Neutrophil (primary cell): Measurements from ENCODE around the gene DOK6.

Source experiments
- H3K27ac ChIP-seq: fragments of 200-600 bp; sonication (generic); 2 replicates; pipeline ENCODE4 v1.5.1; 2016; ENCODE audit warnings: mild to moderate bottlenecking, moderate library complexity
- H3K27me3 ChIP-seq: fragments of 200-600 bp; sonication (generic); 2 replicates; pipeline ENCODE4 v1.6.0; 2016; ENCODE audit warnings: mild to moderate bottlenecking
- H3K36me3 ChIP-seq: fragments of 200-600 bp; sonication (generic); 2 replicates; pipeline ENCODE4 v1.5.1; 2017
- H3K4me1 ChIP-seq, 2 experiments: fragments of 200-600 bp in 1 of 2; sonication (generic) in 1 of 2; 1 replicate in 1 of 2; 2 replicates in 1 of 2; pipeline versions ENCODE4 v1.5.1 to v1.6.1; 2013 to 2016; ENCODE audit warnings: low read depth in 1 of 2, low read length in 1 of 2, mild to moderate bottlenecking in 1 of 2, moderate library complexity in 1 of 2; ENCODE audit not compliant: control insufficient read depth in 1 of 2, insufficient read depth in 1 of 2
- H3K4me3 ChIP-seq, 2 experiments: fragments of 200-600 bp in 1 of 2; sonication (generic) in 1 of 2; 1 replicate in 1 of 2; 2 replicates in 1 of 2; pipeline ENCODE4 v1.5.1; 2013 to 2016; ENCODE audit warnings: low read depth in 1 of 2, low read length in 1 of 2, mild to moderate bottlenecking in 1 of 2, moderate library complexity in 1 of 2
- H3K9me3 ChIP-seq: fragments of 200-600 bp; sonication (generic); 2 replicates; pipeline ENCODE4 v1.5.1; 2016
- TF ChIP-seq, protein P1 (sequence below): fragments of 200-600 bp; sonication (generic); IDR thresholded peaks from 2 replicates; pipeline ENCODE4 v1.5.1; 2016; ENCODE audit warnings: antibody characterized with exemption

The DOK6 gene

DNA sequence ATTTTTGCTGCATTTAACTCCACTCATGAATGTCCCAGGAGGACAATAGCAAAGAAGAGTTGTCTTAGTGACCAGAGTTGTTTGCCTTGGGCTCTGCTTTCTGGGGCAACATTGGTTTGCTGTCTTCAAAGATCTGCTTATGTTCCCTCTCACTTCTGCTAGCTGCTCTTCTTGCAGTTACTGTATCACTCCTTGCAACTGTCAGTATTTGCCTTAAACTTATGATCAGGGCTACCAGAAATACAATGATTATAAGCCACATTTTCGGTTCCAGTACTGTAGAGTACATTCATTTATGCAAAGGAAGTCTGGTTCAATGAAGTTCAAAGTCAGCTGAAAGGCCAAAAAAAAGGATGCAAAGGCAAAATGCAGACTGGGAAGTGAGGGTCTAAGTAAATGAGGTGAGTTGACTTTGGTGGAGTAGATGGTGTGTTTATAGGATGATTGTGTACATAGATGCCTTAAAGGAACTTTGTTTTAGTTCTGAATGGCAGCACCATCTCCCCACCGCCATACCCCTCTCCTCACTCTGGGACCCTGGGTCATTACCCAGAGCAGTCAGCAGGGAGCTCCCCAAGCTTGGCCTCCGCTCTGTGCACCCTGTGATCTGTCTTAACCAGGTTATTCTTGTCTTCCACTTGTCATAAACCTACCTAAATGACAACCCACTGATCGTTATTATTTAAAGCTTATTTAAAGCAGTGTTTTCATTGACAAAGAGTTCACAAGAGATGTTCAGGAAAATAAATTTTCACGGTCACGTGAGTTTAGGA is 236.0 kb downstream of the DOK6 start:
- H3K27ac ChIP-seq, result no peak overlapping the region
- H3K9me3 ChIP-seq, result no peaks in the 10 kb centered on the region
- H3K27me3 ChIP-seq, result no peaks in the 10 kb centered on the region
- H3K36me3 ChIP-seq, result no peaks in the 10 kb centered on the region
- H3K4me3 ChIP-seq, result no peak overlapping the region
- TF ChIP-seq, protein P1, sequence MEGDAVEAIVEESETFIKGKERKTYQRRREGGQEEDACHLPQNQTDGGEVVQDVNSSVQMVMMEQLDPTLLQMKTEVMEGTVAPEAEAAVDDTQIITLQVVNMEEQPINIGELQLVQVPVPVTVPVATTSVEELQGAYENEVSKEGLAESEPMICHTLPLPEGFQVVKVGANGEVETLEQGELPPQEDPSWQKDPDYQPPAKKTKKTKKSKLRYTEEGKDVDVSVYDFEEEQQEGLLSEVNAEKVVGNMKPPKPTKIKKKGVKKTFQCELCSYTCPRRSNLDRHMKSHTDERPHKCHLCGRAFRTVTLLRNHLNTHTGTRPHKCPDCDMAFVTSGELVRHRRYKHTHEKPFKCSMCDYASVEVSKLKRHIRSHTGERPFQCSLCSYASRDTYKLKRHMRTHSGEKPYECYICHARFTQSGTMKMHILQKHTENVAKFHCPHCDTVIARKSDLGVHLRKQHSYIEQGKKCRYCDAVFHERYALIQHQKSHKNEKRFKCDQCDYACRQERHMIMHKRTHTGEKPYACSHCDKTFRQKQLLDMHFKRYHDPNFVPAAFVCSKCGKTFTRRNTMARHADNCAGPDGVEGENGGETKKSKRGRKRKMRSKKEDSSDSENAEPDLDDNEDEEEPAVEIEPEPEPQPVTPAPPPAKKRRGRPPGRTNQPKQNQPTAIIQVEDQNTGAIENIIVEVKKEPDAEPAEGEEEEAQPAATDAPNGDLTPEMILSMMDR, result no peak
- H3K4me1 ChIP-seq, result no peaks in the 10 kb centered on the region

DNA sequence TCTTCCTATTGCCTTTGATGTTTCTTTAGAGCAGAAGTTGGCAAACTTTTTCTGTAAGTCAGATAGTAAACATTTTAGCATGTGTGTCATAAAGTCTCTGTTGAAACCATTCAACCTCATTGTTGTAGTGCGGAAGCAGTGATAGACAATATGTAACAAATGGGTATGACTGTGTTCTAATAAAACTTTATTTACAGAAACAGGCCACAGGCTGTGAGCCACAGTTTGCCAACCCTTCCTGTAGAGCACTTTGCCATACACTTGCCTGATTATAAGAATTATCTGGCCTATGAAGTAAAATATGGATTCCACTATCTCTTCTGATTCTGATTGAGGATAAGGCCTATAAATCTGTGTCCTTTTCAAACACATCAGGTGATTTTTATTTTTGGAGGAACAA is 237.4 kb downstream of the DOK6 start:
- Histone ChIP-seq H3K4me1 (no peaks in the 10 kb centered on the region), H3K36me3 (no peaks in the 10 kb centered on the region), H3K27me3 (no peaks in the 10 kb centered on the region), H3K4me3 (no peak overlapping the region), H3K9me3 (no peaks in the 10 kb centered on the region), H3K27ac (no peak overlapping the region)
- TF ChIP-seq, protein P1, result no peak

DNA sequence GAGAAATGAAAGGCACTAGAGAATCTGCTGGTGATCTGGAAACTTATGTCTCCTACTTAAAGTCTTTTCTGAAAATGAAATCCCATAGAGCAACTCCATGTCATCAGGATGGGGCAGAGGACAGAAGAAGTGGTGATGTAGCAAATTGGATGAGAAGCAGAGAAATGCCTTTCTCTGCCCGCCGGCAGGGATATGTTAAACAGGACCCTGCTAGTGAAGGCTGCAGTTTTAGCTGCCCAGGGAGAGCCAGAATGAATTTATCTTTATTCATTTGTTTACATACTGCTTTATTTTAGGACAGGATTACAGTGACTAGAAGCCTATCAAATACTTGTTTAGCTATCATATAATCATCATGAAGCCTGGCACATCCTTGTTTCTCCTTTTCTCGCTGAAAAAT is 247.0 kb downstream of the DOK6 start:
- Histone ChIP-seq H3K36me3 (no peaks in the 10 kb centered on the region), H3K4me1 (no peaks in the 10 kb centered on the region), H3K27me3 (no peaks in the 10 kb centered on the region), H3K27ac (no peak overlapping the region), H3K9me3 (no peaks in the 10 kb centered on the region), H3K4me3 (no peak overlapping the region)
- TF ChIP-seq, protein P1, result no peak

DNA sequence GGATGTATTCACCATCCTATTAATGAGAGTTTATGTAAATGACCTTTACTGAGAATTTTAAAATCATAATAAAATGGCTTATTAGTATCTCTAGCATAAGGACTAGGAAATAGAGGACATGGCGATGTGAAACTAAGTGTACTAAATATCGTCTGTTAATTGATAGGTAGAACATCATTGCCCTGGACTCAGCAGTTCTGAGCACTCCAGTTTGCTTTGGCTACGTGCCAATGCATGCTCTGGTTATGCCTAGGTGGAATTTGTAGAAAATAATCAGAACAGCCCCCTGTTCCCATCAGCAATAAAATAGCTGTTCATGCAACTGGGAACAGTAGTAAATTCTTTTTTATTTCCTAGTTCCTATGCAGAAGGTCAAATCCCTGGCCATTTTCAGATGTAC is 247.8 kb downstream of the DOK6 start:
- Histone ChIP-seq H3K27ac (no peak overlapping the region), H3K36me3 (no peaks in the 10 kb centered on the region), H3K27me3 (no peaks in the 10 kb centered on the region), H3K9me3 (no peaks in the 10 kb centered on the region), H3K4me1 (no peaks in the 10 kb centered on the region), H3K4me3 (no peak overlapping the region)
- TF ChIP-seq, protein P1, result no peak

DNA sequence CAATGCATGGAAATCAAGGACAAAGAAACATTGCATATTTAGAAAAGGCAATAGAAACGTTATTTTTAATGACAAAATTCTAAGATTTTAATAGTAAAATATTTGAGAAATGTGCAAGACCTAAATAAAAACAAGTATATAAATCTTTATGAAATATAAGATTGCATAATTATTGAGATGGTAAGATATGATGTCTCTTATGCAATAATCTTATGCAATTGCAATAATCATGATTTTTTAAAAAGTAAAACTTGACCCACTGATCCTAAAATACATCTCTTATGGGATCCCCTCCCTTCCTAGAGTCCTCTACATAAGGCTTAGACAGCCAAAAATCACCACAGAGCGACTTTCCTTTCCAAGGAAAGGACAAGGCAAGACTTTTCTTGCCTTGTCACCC is 249.0 kb downstream of the DOK6 start:
- Histone ChIP-seq H3K27me3 (no peaks in the 10 kb centered on the region), H3K9me3 (no peaks in the 10 kb centered on the region), H3K4me1 (no peaks in the 10 kb centered on the region), H3K36me3 (no peaks in the 10 kb centered on the region), H3K4me3 (no peak overlapping the region), H3K27ac (no peak overlapping the region)
- TF ChIP-seq, protein P1, result no peak
